NCI-H2029 (cell line): Measurements from ENCODE around the gene PPEF1.

Experiments used
- DNase-seq: peaks from one replicate; lab custom pipeline; 2025; lab: John Stamatoyannopoulos, UW

The PPEF1 gene

GRCh38 chrX:18707426-18708049 lies at the start of gene PPEF1:
PPEF1 (plus strand) TSS chrX:18707645; CDS start chrX:18707781, 136 bp downstream.
- DNase-seq: no peak

- no peak for DNase-seq
Observed at GRCh38 chrX:18661273-18661672, 46.2 kb upstream of the PPEF1 start.

GRCh38 chrX:18664947-18665346 lies 42.5 kb upstream of the PPEF1 start:
- DNase-seq: no peak

- no peak for DNase-seq
Observed at GRCh38 chrX:18666614-18667013, 40.8 kb upstream of the PPEF1 start.

- no peak for DNase-seq
Observed at GRCh38 chrX:18668071-18668835, 39.2 kb upstream of the PPEF1 start.

GRCh38 chrX:18672008-18672407 lies 35.4 kb upstream of the PPEF1 start, which contains the start of gene RS1:
RS1 (minus strand) TSS chrX:18672108; CDS start chrX:18672068, 40 bp downstream.
- DNase-seq: no peak

GRCh38 chrX:18674417-18674787 lies 33.0 kb upstream of the PPEF1 start:
- DNase-seq: no peak

- peak; percentile 48 for DNase-seq
Observed at GRCh38 chrX:18674788-18675735, 32.4 kb upstream of the PPEF1 start.

- DNase-seq: no peak
Observed at GRCh38 chrX:18676050-18676449, 31.4 kb upstream of the PPEF1 start.

- DNase-seq: no peak
Observed at GRCh38 chrX:18676470-18676869, 31.0 kb upstream of the PPEF1 start.

GRCh38 chrX:18677161-18677869 lies 30.1 kb upstream of the PPEF1 start:
- no peak for DNase-seq

- no peak for DNase-seq
Observed at GRCh38 chrX:18681996-18682395, 25.4 kb upstream of the PPEF1 start.

- DNase-seq: no peak
Observed at GRCh38 chrX:18682979-18683387, 24.5 kb upstream of the PPEF1 start.

GRCh38 chrX:18687856-18688495 lies 19.5 kb upstream of the PPEF1 start:
- no peak for DNase-seq

- DNase-seq: no peak
Observed at GRCh38 chrX:18691431-18691830, 16.0 kb upstream of the PPEF1 start.

GRCh38 chrX:18692541-18692940 lies 14.9 kb upstream of the PPEF1 start:
- DNase-seq: no peak

- no peak for DNase-seq
Observed at GRCh38 chrX:18696653-18697052, 10.8 kb upstream of the PPEF1 start.

GRCh38 chrX:18698737-18699650 lies 8.5 kb upstream of the PPEF1 start:
- DNase-seq: no peak

- peak; percentile 5 for DNase-seq
Observed at GRCh38 chrX:18701621-18702361, 5.7 kb upstream of the PPEF1 start.
